Measurements from ENCODE around the gene MYADML2.

The MYADML2 gene

DNA sequence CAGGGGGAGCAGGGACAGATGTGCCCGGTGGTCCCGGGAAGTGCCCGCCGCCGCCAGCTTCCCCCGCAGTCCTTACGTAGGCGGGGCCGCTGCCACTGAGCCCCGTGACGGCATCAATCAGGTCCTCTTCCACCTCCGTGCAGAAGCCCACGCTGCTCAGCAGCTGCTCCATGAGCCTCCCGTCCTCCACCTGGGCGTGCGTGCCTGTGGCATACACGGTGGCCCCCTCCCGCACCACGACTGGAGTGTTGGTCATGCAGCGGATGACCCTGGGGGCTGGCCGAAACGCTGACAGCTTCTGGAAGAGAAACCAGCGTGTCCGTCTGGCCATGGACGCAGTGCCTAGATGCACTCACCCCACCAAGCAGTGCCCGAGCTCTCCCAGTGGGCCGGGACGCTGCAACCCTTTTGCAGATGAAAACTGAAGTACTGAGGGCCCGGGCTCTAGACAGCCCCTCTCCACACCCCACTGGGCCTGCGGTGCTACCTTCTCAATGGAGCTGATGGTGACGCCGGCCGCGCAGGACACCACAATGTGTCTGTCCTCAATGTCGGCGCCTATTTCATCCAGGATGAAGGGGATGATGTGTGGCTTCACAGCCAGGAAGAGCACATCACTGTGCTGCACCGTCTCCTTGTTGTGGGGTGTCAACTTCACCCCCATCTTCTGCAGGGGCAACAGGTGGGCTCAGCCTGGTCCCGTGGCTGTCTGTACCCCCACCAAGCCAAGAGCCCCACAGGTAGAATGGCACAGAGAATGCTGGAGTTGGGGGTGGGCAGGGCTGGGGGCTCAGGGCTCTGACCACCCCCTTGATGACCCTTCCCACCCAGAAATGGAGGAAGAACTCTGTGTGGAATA lies 12.0 kb downstream of the MYADML2 start:
- no peak overlapping the region for H3K9ac ChIP-seq (ENCODE audit: low read length)
- H3K4me1 ChIP-seq (ENCODE audit: control insufficient read depth, insufficient read depth, low read length) = peaks cover 30% of the 10 kb centered on the region
- H3K36me3 ChIP-seq (ENCODE audit: control insufficient read depth, insufficient read depth, low read length) = no peaks in the 10 kb centered on the region
- no peak overlapping the region for H3K4me3 ChIP-seq (ENCODE audit: low read length)
- H3K9me3 ChIP-seq (ENCODE audit: control insufficient read depth, low read length) = no peaks in the 10 kb centered on the region
- peaks cover 6% of the 10 kb centered on the region for H3K27me3 ChIP-seq (ENCODE audit: control insufficient read depth, insufficient read depth, low read length)

DNA sequence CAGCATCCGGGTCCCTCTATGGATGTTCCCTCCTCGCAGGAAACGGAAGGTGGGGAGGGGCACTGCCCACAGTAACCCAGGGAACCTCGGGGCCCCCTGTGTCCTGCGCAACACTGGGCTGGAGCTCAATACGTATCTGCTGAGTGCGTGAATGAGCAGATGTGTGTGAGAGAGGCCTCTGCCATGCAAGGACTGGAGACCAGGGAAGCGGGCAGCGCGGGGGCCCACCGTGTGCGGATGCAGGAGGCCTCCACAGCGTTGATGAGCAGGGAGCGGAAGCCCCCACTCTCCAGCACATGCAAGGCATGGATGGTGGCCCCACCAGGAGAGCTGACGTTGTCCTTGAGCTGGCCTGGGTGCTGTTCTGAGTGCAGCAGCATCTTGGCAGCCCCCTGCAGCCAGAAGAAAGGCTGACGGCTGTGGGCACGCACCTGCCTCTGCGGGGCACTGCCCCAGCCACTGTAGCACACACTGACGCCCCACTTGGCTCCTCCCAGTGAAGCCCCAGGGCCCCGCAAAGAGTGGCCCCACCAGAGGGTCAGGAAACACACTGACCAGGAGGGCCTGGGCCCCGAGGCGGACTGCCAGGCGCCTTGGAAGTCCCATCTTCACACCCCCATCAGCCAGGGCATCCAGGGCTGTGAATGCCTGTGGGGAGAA lies 12.8 kb downstream of the MYADML2 start:
- H3K4me1 ChIP-seq (ENCODE audit: control insufficient read depth, insufficient read depth, low read length) = peaks cover 26% of the 10 kb centered on the region
- H3K9me3 ChIP-seq (ENCODE audit: control insufficient read depth, low read length) = no peaks in the 10 kb centered on the region
- no peak overlapping the region for H3K9ac ChIP-seq (ENCODE audit: low read length)
- no peaks in the 10 kb centered on the region for H3K27me3 ChIP-seq (ENCODE audit: control insufficient read depth, insufficient read depth, low read length)
- no peak overlapping the region for H3K4me3 ChIP-seq (ENCODE audit: low read length)
- H3K36me3 ChIP-seq (ENCODE audit: control insufficient read depth, insufficient read depth, low read length) = no peaks in the 10 kb centered on the region

DNA sequence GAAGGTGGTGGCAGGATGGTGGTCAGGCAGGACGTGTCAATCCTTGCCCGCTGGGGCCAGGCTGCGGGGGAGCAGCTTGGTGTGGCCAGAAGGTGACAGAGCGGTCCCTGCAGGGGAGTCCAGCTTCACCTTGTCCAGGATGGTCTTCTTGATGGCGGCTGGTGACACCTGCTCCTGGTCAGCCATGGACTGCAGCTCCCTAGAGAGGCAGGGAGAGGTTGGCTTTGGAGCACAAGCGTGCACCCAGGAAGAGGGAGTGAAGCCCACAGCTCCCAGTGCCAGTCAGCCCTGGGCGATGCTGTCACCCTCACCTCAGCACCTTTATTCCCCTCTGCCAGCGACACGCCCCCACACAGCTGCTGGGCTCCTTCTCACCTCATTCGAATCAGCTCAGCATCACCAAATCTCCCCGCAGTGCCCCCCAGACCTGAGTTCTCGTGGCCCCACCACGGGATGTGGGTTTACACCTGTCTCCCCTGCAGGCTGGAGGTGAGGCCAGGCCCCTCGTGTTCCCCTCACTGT lies 13.8 kb downstream of the MYADML2 start:
- Histone ChIP-seq H3K9ac (ENCODE audit: low read length) (no peak overlapping the region), H3K4me3 (ENCODE audit: low read length) (no peak overlapping the region), H3K36me3 (ENCODE audit: control insufficient read depth, insufficient read depth, low read length) (no peaks in the 10 kb centered on the region)

DNA sequence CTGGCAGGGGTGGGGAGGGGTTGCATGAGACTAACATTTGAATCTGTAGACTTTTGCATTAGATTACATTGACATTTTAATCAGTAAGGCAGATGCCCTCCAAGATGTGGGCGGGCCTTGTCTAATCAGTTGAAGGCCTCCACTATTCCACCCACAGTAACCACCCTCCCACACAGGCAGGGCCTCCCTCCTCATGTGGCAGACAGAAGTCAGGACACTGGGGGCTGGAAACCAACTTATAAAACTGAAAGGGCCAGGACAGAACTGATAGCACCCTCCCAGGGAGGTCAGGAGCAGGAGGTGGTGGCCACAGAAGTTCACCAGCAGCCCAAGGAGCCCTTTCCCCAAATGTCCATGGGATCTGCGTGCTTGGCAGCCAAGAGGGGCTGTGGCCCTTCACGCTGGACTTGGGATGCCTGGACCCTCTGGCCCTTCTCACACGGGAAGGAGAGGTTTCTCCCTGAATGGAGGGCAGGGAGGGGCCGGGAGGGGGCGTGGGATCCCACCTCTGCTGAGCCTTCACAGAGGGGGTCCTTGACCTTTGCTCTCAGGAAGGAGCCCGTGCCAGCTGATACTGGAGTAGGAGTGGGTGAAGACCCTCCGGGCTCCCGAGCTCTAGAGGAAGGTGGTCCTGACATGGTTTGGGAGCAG lies 14.6 kb downstream of the MYADML2 start:
- Histone ChIP-seq H3K4me1 (ENCODE audit: control insufficient read depth, insufficient read depth, low read length) (peaks cover 39% of the 10 kb centered on the region), H3K9me3 (ENCODE audit: control insufficient read depth, low read length) (no peaks in the 10 kb centered on the region), H3K4me3 (ENCODE audit: low read length) (no peak overlapping the region), H3K9ac (ENCODE audit: low read length) (no peak overlapping the region), H3K36me3 (ENCODE audit: control insufficient read depth, insufficient read depth, low read length) (no peaks in the 10 kb centered on the region), H3K27me3 (ENCODE audit: control insufficient read depth, insufficient read depth, low read length) (peaks cover 10% of the 10 kb centered on the region)

More for the DNA sequence above, 13.8 kb downstream of the MYADML2 start:
- Histone ChIP-seq H3K9me3 (ENCODE audit: control insufficient read depth, low read length) (no peaks in the 10 kb centered on the region), H3K27me3 (ENCODE audit: control insufficient read depth, insufficient read depth, low read length) (peaks cover 7% of the 10 kb centered on the region), H3K4me1 (ENCODE audit: control insufficient read depth, insufficient read depth, low read length) (peaks cover 34% of the 10 kb centered on the region)

DNA sequence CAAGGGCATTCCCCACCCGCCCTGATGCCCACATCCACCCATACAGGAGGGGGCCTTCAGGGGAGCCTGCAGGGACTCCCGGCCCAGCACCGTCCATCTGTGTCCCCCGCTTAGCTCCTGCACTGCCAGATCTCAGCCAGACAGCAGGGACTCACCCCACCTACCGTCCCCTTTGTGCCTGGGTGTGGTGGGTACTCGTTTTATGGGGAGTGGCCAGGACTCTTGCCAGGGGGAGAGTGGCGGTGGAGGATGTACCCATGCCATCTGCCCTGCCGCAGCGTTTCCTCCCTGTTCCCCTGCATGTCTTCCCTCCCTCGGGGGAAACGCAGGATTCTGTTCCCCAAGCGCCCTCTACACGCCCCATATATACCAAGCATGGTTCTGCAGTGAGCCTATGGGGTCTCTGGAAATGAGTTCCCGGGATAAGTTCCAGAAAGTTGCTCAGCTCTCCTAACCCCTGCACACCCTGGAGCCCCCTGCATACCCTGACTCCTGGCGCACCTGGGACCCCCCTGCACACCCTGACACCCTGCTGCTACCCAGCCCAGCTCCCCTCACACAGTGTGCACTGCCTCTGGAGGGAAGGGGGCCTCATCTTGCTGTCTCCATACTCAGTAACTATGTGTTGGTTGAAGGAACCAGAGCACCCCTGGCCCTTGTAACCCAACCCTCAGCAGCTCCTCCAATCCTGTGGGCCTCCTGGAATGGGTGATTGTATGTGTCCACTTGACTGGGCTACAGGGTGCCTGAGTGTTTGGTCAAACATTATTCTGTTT lies 15.3 kb downstream of the MYADML2 start:
- Histone ChIP-seq H3K36me3 (ENCODE audit: control insufficient read depth, insufficient read depth, low read length) (no peaks in the 10 kb centered on the region), H3K27me3 (ENCODE audit: control insufficient read depth, insufficient read depth, low read length) (peaks cover 10% of the 10 kb centered on the region), H3K4me1 (ENCODE audit: control insufficient read depth, insufficient read depth, low read length) (peaks cover 39% of the 10 kb centered on the region), H3K9me3 (ENCODE audit: control insufficient read depth, low read length) (no peaks in the 10 kb centered on the region), H3K4me3 (ENCODE audit: low read length) (no peak overlapping the region), H3K9ac (ENCODE audit: low read length) (no peak overlapping the region)

DNA sequence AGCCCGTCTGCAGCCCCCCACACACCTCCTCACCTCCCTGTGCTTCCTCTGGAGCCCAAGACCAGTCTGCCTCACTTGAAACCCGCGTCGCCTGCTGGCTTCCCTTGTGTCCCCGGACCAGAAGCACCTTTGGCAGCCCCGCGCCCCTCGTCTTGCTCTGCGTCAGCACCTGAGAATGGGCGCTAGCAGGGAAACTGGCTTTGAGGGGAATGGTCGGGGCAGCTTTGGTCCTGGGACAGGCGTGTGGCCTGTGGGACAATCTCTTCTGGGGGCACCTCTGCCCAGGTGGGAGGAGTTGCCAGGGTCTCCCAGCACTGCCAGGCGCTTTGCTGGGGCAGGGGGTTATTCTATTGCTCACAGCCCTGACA lies 15.9 kb downstream of the MYADML2 start:
- peaks cover 10% of the 10 kb centered on the region for H3K27me3 ChIP-seq (ENCODE audit: control insufficient read depth, insufficient read depth, low read length)
- peaks cover 39% of the 10 kb centered on the region for H3K4me1 ChIP-seq (ENCODE audit: control insufficient read depth, insufficient read depth, low read length)
- H3K36me3 ChIP-seq (ENCODE audit: control insufficient read depth, insufficient read depth, low read length) = no peaks in the 10 kb centered on the region
- H3K4me3 ChIP-seq (ENCODE audit: low read length) = no peak overlapping the region
- H3K9ac ChIP-seq (ENCODE audit: low read length) = no peak overlapping the region
- H3K9me3 ChIP-seq (ENCODE audit: control insufficient read depth, low read length) = no peaks in the 10 kb centered on the region

DNA sequence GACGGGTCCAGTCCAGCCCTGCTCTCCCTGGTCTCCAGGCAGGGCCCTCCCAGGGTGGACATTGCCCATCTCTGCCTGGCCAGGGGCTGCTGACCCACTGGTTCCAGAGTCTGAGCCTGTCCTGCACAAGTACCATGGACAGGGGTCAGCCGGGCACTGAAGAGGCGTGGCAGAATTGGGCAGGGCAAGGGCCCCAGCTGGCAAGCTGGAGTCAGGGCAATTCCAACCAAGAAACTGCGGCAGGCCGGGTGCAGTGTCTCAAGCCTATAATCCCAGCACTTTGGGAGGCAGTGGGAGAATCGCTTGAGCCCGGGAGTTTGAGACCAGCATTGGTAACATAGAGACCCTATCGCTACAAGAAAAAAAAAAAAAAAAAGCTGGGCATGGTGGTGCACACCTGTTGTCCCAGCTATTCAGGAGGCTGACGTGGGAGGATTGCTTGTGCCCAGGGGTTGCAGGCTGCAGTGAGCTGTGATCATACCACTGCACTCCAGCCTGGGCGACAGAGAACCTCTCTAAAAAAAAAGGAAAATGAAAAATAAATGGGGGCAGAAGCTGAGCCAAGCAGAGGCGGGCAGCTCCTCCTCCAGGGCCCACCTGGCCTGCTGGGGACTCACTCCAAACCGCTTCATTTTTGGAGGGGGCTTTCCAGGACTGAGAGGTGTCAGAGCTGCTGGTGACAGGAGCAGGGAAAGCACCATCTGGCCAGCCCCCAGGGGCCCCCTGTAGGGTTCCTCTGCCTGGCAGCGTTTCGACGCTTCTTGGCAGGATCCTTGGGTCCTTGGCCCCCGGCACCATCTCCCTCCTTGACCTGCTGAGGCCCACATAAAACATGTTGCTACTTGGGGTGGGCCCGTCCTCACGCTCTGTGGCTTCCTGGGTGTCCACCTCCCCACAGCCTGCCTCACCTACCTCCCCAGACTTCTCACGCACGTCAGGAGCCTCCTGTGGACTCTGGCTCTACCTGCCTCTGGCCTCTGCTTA lies 16.6 kb downstream of the MYADML2 start:
- H3K27me3 ChIP-seq (ENCODE audit: control insufficient read depth, insufficient read depth, low read length) = peaks cover 10% of the 10 kb centered on the region
- H3K9me3 ChIP-seq (ENCODE audit: control insufficient read depth, low read length) = no peaks in the 10 kb centered on the region
- H3K36me3 ChIP-seq (ENCODE audit: control insufficient read depth, insufficient read depth, low read length) = no peaks in the 10 kb centered on the region
- no peak overlapping the region for H3K9ac ChIP-seq (ENCODE audit: low read length)
- no peak overlapping the region for H3K4me3 ChIP-seq (ENCODE audit: low read length)
- H3K4me1 ChIP-seq (ENCODE audit: control insufficient read depth, insufficient read depth, low read length) = peaks cover 38% of the 10 kb centered on the region

DNA sequence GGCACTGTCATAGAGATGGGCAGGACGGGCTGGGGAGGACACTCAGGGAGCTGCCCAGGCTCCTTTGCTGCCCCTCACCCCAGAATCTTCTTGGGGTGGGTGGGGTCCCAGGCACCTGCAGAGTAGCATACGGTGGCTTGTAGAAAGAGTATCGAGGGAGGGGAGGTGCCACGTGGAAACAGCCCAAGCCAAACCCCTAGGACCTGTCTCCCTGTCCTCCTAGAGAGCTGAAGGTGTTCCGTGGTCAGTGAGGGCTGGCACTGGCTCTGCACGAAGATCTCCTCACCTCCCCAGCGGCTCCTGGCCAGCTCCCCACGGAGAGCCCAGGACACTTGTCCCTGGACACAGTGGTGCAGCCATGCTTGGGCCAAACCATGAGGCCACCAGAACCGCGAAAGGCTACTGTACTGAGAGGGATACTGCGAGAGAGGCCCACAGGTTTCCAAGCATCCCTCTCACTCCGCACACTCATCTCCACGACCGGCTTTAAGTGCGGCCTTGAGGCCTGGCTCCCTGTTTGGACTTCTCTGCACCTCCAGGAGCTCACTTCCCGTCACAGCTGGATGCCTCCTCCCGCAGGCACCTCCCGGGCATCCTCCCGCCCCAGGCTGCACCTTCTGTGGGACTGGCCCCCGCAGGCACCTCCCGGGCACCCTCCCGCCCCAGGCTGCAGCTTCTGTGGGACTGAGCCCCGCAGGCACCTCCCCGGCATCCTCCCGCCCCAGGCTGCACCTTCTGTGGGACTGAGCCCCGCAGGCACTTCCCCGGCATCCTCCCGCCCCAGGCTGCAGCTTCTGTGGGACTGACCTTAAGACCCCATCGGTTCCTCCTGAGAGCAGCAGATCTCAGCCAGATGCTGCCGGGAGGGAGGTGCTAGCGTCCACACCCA lies 17.5 kb downstream of the MYADML2 start:
- H3K9me3 ChIP-seq (ENCODE audit: control insufficient read depth, low read length) = no peaks in the 10 kb centered on the region
- peaks cover 45% of the 10 kb centered on the region for H3K4me1 ChIP-seq (ENCODE audit: control insufficient read depth, insufficient read depth, low read length)
- peaks cover 10% of the 10 kb centered on the region for H3K27me3 ChIP-seq (ENCODE audit: control insufficient read depth, insufficient read depth, low read length)
- H3K9ac ChIP-seq (ENCODE audit: low read length) = no peak overlapping the region
- no peaks in the 10 kb centered on the region for H3K36me3 ChIP-seq (ENCODE audit: control insufficient read depth, insufficient read depth, low read length)
- no peak overlapping the region for H3K4me3 ChIP-seq (ENCODE audit: low read length)

DNA sequence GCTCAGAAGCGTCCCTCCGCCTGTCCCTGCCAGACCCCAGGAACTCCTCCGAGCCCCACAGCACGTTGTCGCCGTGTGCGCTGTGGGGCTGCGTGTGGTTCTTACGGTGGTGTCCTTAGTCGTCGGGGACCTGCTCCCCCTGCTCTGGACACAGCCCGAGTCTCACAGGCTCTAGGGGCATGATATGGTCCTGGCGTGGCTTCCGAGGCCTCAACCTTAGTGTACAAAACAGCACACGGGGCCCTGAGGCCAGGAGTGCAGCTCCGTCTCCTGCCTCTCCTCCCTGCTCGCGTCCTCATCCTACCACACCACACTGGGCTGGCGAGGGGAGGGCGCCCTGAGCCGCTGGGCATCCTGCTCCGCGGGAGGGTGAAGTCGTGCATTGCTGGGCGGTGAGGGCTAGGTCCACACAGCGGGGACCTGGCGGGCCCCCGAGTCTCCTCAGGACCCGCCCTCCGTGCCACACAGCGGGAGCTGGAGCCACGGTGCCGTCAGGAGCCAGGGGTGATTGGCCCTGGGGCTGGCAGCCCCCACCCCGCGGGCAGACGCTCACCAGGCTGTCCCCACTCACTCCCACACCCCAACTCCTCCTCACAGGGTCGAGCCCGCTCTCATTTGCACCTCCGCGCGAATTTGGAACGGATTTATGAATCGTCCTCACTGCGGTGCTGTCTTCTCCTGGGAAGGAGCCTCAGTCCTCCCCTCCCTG lies 18.3 kb downstream of the MYADML2 start:
- Histone ChIP-seq H3K9ac (ENCODE audit: low read length) (peak overlapping the region; percentile 55), H3K4me1 (ENCODE audit: control insufficient read depth, insufficient read depth, low read length) (peaks cover 53% of the 10 kb centered on the region), H3K36me3 (ENCODE audit: control insufficient read depth, insufficient read depth, low read length) (no peaks in the 10 kb centered on the region), H3K27me3 (ENCODE audit: control insufficient read depth, insufficient read depth, low read length) (peaks cover 10% of the 10 kb centered on the region), H3K4me3 (ENCODE audit: low read length) (peak overlapping the region; percentile 31), H3K9me3 (ENCODE audit: control insufficient read depth, low read length) (no peaks in the 10 kb centered on the region)

All from mucosa of stomach (tissue), 1 donor.